ENCODE data around the gene POLR3G. TPM values are rescaled to one million over a fixed set of nuclear protein-coding genes. Genes with fewer than 3 reads are reported as not detected.

POLR3G gene
- total RNA-seq, 4 donors from 2014 or later, result 1.1 to 9.3 (median 6.4) TPM

DNA sequence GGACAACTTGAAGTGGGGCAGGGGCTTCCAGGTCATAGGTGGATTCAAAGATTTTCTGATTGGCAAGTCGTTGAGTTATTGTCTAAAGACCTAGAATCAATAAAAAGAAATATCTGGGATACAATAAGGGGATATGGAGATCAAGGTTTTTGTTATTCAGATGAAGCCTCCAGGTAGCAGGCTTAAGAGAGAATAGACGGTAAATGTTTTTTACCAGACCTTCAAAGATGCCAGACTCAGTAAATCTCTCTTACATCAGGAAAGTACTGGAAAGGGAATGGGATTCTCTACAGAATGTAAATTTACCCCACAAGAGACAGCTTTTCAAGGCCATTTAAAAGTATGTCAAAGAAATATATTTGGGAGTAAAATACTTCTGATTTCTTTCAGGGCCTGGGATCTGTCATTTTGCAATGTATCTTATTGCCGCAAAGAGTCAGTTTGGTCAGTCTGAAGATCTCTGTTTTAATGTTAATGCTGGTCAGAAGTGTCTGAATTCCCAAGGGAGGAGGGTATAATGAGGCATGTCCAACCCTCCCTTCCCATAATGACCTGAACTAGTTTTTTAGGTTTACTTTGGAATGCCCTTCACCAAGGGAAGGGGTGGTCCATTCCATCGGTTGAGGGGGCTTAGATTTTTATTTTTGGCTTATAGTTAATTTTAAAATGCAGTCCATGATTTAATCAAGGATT lies 68.3 kb downstream of the POLR3G start:
- H3K9me3 ChIP-seq, result no peaks in the 10 kb centered on the region
- WGBS, 2 donors, result 48 to 51% methylated on average over 4 of the region's 4 CpGs
- H3K4me1 ChIP-seq, result no peaks in the 10 kb centered on the region
- intact Hi-C loops (cut with DNase I), result no loop called here
- DNase-seq, result no peak
- H3K27me3 ChIP-seq, result peaks cover 0 to 10% (median 0%) of the 10 kb centered on the region in 4 donors
- no peak overlapping the region for H3K27ac ChIP-seq
- H3K36me3 ChIP-seq, result no peaks in the 10 kb centered on the region
- no peak for TF ChIP-seq POLR2A (IDR thresholded peaks at IDR 0.05)
- TF ChIP-seq, protein P1, sequence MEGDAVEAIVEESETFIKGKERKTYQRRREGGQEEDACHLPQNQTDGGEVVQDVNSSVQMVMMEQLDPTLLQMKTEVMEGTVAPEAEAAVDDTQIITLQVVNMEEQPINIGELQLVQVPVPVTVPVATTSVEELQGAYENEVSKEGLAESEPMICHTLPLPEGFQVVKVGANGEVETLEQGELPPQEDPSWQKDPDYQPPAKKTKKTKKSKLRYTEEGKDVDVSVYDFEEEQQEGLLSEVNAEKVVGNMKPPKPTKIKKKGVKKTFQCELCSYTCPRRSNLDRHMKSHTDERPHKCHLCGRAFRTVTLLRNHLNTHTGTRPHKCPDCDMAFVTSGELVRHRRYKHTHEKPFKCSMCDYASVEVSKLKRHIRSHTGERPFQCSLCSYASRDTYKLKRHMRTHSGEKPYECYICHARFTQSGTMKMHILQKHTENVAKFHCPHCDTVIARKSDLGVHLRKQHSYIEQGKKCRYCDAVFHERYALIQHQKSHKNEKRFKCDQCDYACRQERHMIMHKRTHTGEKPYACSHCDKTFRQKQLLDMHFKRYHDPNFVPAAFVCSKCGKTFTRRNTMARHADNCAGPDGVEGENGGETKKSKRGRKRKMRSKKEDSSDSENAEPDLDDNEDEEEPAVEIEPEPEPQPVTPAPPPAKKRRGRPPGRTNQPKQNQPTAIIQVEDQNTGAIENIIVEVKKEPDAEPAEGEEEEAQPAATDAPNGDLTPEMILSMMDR (IDR thresholded peaks at IDR 0.05), result no peak
- H3K4me3 ChIP-seq, result no peak overlapping the region

DNA sequence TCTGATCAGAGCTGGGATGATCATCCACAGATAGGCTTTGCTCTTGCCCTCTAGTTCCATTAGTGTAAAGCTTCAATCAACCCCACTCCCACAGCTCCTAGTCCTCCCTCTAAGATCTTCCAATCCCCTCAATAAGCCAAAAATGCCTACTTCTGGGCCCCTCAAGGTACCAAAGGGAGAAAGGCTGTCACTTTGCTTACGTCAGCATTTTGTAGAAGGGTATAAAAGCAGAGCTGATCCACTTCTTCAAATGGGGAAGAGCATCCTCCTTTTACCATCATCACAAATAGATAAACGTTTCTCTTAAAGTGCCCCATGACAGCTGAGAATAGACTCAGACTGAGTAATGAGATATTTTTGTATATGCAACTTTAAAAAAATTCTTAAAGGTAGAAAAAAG lies 70.8 kb downstream of the POLR3G start:
- Histone ChIP-seq H3K36me3 (no peaks in the 10 kb centered on the region), H3K27me3 (peaks cover 0 to 19% (median 0%) of the 10 kb centered on the region in 4 donors), H3K4me3 (no peak overlapping the region), H3K4me1 (no peaks in the 10 kb centered on the region), H3K27ac (no peak overlapping the region), H3K9me3 (no peaks in the 10 kb centered on the region)
- WGBS, 2 donors, result 72% methylated on average over 2 of the region's 2 CpGs
- TF ChIP-seq, protein P1 (IDR thresholded peaks at IDR 0.05), result no peak
- TF ChIP-seq POLR2A (IDR thresholded peaks at IDR 0.05), result no peak
- no peak for DNase-seq
- intact Hi-C loops (cut with DNase I), result no loop called here

DNA sequence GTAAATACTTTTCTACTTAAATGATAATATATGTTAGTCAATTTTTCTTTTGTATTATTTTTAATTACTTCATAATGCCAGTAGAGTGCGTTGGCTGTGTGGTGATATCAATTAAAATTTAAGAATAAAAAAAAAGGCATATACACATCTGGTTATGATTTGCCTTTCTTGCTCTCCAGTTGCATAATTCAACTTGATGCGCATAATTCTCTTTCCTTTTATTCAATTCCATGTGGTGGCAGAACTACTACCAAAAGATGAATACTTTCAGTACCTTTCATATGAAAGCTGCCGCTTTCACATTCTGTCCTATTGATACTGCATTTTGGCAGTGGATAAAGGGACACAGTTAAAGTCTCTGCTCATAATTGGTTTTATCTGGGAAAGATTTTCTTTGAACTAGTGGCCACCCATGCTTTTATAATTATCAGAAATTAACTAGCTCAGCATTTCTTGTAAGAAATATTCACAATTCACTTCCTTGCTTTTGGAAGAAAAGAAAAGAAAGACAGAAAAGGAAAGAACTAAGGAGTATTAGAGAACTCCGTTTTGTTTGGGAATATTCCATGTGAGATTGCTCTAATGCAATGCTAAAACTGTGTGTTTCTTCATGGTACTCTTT lies 71.7 kb downstream of the POLR3G start:
- 77 to 79% methylated on average over 4 of the region's 4 CpGs for WGBS, 2 donors
- no peak for TF ChIP-seq POLR2A (IDR thresholded peaks at IDR 0.05)
- TF ChIP-seq, protein P1 (IDR thresholded peaks at IDR 0.05), result no peak
- H3K9me3 ChIP-seq, result no peaks in the 10 kb centered on the region
- peaks cover 0 to 22% (median 0%) of the 10 kb centered on the region in 4 donors for H3K27me3 ChIP-seq
- no peak for DNase-seq
- no peak overlapping the region for H3K4me3 ChIP-seq
- intact Hi-C loops (cut with DNase I), result no loop called here
- no peaks in the 10 kb centered on the region for H3K4me1 ChIP-seq
- no peaks in the 10 kb centered on the region for H3K36me3 ChIP-seq
- no peak overlapping the region for H3K27ac ChIP-seq

DNA sequence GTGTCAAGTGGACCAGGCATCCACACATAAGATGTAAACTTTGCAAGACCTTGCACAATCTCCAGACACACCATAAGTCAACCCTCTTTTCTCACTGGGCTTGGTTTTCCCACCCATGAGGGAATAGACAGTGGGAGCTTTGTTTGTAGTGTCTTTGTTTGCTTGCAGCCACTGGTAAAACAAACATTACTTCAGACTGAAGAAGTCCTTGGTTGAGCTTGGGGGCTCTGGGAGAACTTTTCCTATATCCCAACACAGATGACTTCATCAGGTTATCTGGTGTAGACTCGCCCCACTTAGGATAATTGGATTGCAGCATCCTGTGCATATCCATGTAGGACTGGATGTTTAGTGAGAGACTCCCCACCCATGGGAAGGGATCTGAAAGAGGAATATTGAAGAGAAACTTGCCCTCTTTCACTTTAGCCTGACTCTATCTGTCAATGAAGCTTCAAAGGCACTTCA lies 72.4 kb downstream of the POLR3G start:
- intact Hi-C loops (cut with DNase I), result no loop called here
- no peak for TF ChIP-seq POLR2A (IDR thresholded peaks at IDR 0.05)
- TF ChIP-seq, protein P1 (IDR thresholded peaks at IDR 0.05), result no peak
- WGBS, 2 donors, result 70% methylated on average over 1 of the region's 1 CpG; no CpG with 5 or more reads in 1 of the 2 donors
- no peak for DNase-seq
- Histone ChIP-seq H3K27ac (no peak overlapping the region), H3K4me3 (no peak overlapping the region), H3K27me3 (peaks cover 0 to 25% (median 0%) of the 10 kb centered on the region in 4 donors), H3K4me1 (no peaks in the 10 kb centered on the region), H3K9me3 (no peaks in the 10 kb centered on the region), H3K36me3 (no peaks in the 10 kb centered on the region)

DNA sequence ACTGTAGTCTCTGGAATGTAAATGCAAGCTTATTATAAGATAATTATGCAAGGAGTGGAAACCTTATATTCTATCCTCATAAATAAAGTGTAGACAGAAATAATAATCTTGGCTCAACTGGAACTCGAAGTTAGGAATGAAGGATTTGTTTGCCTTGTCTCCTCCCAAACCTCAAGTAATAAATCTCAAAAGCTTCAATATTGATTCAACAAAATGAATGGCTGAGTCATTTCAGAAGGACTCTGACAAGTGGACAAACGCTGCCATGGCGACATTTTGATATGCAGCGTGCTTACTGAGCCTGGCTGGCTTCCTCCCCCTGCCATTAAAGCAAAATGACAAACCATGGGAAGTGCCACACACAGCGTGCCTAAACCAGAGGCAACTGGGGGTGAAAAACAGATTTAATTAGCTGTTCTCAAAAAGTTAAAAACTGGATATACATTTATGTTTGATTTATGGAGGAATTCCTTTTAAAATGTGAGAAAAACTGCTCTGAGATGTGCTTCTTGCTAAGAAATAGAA lies 73.5 kb downstream of the POLR3G start:
- Histone ChIP-seq H3K9me3 (no peaks in the 10 kb centered on the region), H3K36me3 (no peaks in the 10 kb centered on the region), H3K27ac (no peak overlapping the region), H3K4me1 (no peaks in the 10 kb centered on the region), H3K27me3 (peaks cover 0 to 36% (median 0%) of the 10 kb centered on the region in 4 donors), H3K4me3 (no peak overlapping the region)
- TF ChIP-seq, protein P1 (IDR thresholded peaks at IDR 0.05), result no peak
- TF ChIP-seq POLR2A (IDR thresholded peaks at IDR 0.05), result no peak
- DNase-seq, result no peak
- intact Hi-C loops (cut with DNase I), result no loop called here
- 19 to 28% methylated on average over 5 of the region's 5 CpGs for WGBS, 2 donors

Measured in esophagus squamous epithelium (tissue), 5 donors.